NCI-H524 (cell line): ENCODE results near the gene EEF1B2.
"Not testable (repeated sequence)": the region's sequence is repeated elsewhere in the genome, so short reads cannot be mapped to it uniquely, and the experiment has no call there.

ENCODE experiments used
- DNase-seq, 2 experiments: peaks; one replicate each; lab custom pipeline; 2025; lab: John Stamatoyannopoulos, UW

The EEF1B2 gene

DNA sequence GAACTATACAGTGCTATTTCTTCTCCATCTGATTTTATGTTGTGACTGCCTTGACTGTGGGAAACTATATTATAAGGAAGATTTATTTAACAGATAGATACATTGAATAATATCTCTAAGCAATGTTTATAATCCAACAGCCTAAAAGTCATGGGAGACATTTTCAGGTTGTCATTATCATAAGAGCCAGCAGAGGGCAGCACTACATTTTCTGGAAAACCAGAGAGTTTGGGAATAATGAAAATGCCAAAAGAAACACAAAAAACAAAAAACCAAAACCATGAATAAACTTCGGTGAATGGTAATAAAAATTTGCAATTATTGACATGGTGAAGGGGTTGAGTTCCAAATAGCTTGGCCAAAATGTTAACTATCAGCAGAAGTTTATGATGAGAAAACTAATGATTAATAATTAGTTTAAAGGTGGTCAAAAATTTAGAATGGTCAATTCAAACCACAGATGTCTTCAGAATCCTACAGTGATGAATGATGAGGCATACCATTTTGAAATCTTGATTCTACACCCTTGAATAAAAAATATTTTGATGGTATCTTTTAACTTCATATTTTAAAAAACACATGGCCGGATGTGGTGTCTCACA, 4.7 kb downstream of the EEF1B2 start:
- DNase-seq: peak in 1 of 2 experiments; percentile 34

DNA sequence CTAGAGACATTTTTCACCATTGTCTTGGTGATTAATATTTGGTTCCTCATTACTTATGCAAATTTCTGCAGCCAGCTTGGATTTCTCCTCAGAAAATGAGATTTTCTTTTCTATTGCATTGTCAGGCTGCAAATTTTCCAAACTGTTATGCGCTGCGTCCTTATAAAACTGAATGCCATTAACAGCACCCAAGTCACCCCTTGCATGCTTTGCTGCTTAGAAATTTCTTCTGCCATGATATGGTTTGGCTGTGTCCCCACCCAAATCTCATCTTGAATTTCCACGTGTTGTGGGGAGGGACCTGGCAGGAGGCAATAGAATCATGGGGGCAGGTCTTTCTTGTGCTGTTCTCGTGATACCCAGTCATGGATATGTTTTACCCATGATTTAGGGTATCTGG, 8.5 kb downstream of the EEF1B2 start:
- DNase-seq: not testable (repeated sequence)

DNA sequence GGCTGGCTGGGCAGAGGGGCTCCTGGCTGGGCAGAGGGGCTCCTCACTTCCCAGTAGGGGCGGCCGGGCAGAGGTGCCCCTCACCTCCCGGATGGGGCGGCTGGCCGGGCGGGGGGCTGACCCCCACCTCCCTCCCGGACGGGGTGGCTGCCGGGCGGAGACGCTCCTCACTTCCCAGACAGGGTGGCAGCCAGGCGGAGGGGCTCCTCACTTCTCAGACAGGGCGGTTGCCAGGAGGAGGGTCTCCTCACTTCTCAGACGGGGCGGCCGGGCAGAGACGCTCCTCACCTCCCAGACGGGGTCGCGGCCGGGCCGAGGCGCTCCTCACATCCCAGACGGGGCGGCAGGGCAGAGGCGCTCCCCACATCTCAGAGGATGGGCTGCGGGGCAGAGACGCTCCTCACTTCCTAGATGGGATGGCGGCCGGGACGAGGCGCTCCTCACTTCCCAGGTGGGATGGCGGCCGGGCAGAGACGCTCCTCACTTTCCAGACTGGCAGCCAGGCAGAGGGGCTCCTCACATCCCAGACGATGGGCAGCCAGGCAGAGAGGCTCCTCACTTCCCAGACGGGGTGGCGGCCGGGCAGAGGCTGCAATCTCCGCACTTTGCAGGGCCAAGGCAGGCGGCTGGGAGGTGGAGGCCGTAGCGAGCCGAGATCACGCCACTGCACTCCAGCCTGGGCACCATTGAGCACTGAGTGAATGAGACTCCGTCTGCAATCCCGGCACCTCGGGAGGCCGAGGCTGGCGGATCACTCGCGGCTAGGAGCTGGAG, 12.1 kb downstream of the EEF1B2 start:
- DNase-seq: not testable (repeated sequence)

DNA sequence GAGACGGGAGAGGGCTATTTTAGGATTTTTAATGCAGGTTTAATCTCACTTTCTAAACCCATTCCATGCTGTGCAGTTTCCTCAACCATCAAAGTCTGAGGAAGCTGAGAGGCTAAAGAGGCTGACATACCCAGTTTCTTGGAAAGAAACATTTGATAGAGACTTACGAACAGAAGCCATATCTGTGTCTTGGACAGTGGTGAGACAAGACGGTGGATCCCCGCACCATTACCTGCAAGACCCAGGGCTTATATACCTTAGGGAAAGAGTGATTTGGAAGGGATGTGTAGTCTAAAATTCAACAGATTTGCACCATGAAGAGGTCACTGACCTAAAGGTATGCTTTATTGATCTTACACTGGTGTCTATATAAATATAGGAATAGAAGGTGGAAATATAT, 13.5 kb downstream of the EEF1B2 start:
- DNase-seq: no peak

DNA sequence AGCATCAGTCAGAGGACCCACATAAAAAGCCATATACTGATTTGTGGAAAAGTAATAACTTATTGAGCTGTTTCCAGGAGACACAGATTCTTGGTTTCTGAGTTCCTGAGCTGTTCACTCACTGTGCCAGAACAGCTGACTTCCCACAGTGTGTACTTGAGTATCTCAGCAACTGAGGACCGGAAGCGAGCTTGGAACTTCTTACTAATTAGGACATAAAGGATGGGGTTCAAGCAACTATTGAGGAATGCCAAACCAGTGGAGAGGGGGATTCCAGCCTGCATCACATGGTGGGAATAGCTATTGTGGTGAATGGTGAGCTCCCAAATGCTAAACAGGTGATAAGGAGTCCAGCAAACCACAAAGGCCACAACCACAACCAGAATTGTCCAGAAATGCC, 16.4 kb downstream of the EEF1B2 start:
- DNase-seq: no peak

DNA sequence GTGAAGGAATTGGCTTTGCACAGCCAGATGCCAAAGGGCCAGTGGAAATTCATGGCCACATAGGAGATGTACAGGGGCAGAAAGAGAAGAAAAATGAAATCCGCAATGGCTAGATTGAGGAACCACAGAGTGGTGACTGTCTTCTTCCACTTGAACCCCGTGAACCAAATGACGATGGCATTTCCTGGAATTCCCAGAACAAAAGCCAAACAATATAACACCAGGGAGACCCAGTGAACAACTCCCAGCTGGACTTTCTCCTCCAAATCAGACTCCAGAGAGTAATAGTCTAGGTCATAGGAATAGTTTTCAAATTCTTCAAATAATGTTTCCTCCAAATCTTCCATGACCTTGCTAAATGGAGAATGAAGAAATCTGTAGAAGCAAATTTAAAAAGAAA, 17.2 kb downstream of the EEF1B2 start:
- DNase-seq: no peak

DNA sequence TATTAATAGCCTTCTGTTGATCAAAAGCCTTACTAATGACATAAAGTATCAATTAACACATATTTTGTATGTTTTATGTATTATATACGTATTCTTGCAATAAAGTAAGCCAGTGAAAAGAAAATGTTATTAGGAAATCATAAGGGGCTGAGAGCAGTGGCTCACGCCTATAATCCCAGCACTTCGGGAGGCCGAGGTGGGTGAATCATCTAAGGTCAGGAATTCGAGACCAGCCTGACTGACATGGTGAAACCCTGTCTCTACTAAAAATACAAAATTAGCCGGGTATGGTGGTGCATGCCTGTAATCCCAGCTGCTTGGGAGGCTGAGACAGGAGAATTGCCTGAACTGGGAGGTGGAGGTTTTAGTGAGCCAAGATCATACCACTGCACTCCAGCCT, 21.8 kb downstream of the EEF1B2 start:
- DNase-seq: not testable (repeated sequence)

DNA sequence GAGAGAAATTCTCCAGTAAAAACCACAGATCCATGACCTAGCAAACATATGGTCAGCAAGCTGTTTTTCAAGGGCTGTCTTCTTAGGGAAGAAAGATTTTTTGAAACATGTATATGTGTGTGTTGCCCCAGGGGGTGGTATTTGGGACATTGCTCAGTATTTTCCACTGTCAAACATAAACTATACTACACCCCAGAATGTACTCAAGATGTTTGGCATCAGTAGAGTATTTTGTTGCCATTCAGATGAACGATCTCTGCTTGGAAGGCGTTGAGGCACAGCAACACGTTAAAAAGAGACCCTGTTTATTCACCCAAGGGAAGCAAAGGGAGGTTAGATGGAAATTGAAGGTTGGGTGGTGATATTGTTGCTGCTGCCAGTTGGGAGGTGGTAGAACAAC, 30.0 kb downstream of the EEF1B2 start:
- no peak for DNase-seq

DNA sequence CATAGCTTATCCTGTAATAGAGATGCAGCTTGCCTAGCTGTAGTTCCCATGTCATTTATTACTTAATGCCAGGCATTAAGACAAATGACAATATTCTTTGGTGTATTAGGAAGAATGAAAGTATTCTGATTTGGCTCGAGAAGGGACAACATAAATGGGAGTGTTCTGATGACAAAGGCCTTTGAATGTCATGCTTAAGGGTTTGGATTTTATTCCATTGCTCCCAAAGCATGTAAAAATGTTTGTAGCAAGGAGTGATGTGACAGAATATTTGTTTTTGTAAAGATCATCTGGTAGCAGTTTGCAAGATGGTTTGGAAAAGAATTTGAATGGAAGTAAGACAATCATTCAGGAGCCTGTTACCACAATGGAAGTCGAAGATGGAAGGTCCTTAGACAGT, 30.4 kb downstream of the EEF1B2 start:
- no peak for DNase-seq

DNA sequence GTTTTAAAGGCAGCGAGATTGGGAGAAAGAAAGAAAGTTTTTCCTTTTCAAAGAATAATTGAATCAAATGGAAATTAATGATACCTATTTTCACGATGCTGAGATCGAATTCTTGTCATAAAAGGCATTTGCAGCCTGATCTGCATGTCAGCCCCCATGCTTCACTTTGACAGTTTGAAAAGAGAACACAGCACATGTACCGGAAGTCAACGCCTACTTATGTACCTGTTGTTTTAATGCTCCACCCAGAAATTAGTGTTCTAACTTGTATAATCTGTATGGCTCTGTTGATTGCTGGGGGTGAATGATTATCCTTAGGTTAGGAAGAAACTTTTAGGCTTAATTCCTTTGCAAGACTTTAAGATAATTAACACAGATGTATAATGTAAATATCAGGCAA, 31.0 kb downstream of the EEF1B2 start:
- DNase-seq: no peak

DNA sequence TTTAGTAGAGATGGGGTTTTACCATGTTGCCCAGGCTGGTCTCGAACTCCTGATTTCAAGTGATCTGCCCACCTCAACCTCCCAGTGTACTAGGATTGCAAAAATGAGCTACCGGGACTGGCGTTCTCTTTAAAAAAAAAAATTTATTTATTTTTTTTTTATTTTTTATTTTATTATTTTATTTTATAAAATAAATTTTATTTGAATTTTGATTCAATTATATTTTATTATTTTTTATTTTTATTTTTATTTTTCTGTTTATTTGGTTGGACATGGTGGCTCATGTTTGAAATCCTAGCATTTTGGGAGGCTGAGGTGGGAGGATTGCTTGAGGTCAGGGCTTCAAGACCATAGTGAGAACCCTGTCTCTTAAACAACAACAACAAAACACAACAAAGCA, 32.5 kb downstream of the EEF1B2 start:
- no peak for DNase-seq

DNA sequence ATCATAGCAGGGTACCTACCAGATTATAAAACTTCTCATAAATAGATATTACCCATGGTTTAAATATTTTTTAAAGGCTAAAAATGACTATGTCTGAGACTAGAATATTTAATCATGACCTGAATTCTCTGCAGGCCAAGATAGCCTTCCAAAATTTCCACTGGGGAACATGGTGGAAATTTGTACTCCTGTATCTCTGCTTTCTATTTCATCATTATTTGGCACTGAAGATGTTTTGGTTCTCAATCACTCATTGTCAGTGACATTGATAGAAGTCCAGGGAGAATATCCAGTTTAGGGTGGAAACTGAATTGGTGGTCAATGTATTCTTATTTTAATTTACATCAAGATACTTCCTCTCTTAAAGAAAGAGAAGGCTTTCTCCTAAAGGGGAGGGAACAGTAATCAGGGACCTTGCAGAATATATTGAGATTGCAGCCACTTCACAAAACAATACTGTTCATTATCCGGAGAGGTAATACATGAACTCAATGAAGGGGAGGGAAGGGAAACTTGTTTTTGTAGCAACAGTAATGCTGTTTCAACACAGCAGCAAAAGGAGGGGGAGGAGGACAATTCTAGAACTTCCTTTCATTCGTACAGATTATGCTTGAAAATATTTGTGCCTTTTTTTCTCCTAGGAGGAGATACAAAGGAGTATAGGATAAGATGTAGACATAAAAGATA, 34.1 kb downstream of the EEF1B2 start:
- DNase-seq: no peak

DNA sequence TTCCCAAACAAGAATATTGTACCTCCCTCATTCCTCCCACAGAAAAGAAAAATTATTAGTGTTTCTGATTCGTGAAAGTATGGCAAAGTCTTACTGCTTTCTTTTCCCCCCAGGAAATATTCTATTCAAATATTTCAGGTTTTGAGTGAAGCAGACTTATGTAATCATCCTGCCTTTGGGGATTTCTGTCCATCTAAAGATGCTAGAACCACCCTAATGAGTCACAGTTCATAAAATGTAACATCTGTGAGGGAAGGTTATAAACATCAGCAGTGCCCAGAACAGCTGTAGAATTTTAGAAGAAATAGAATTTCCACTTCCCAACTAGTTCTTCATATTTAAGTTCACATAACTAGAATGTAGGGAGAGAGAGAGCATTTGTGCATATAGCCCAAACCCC, 39.0 kb downstream of the EEF1B2 start:
- no peak for DNase-seq

DNA sequence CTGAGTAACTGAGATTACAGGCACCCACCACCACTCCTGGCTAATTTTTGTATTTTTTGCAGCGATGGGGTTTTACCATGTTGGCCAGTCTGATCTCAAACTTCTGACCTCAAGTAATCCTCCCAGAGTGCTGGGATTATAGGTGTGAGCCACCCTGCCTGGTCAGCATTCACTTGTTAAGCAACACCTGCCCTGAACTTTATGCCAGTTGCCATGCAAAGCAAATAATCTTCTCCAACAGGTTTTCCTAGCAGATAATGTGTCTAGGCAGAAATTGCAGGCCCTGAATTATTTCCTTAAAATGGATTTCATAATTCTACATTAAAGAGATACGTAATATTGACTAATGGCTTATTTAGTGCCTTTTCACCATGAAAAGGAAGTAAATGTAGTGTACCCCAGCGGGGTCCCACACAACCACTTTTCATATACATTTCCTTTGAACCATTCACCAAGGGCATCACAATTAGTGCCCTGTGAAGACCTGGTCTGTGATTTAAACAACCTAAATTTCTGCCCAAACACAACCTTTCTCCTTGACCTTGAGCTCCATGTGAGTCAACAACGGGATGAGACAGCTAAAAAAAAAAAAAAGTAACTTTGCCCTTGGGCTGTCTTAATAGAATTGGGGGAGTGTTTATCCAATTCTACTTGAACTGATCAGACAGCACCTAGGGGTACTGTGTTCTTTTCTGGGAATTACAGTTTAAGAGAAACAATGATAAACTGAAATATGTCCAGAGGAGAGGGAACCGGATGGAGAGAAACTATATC, 41.6 kb downstream of the EEF1B2 start:
- no peak for DNase-seq

DNA sequence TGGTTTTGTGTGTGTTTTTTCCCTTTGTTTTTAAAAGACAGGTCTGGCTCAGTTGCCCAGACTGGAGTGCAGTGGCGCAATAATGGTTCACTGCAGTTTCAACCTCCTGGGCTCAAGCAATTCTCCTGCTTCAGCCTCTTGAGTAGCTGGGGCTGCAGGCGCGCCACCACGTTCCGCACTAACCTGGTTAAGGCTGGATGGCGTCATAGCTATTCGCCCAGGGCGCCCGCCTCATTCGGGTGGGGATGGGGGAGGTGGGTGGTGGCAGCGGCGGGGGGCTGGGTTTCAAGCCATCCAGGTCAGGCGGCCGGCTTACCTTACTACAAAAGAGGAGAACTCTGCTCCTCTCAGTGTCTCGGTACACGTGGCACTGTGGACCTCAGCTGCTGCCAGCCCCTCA, 42.8 kb downstream of the EEF1B2 start:
- no peak for DNase-seq

DNA sequence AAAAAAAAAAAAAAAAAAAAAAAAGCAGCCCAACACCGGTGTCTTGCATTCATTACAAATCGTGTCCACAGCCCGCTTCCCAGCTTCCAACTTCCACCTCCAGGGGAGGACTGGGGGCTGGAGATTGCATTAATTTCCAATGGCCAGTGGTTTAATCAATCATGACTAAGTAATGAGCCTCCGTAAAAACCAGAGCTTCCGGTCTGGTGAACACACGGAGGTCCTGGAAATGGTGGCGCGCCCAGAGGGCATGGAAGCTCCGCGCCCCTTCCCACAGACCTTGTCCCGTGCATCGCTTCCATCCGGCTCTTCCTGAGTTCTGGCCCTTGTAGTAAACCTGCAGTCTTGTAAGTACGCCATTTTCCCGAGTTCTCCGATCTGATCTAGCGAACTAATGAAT, 43.6 kb downstream of the EEF1B2 start:
- no peak for DNase-seq

DNA sequence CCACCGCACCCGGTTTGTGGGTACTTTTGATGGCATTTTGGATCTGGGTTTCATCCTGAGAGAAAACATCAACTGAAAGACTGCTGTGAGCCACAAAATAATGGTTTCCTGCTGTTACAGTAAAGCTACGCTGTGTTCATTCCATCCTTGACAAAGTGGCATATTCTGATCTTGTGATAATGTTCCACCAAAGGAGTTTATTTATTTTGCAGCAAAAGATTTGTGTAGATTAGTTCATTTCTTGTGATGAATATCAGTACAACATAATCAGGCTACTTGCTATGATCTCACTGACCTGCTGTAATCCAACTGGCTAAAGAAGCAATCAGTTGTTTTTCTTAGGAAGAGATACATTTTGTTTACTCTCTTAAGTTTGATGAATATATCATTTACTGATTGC, 45.0 kb downstream of the EEF1B2 start:
- DNase-seq: no peak

DNA sequence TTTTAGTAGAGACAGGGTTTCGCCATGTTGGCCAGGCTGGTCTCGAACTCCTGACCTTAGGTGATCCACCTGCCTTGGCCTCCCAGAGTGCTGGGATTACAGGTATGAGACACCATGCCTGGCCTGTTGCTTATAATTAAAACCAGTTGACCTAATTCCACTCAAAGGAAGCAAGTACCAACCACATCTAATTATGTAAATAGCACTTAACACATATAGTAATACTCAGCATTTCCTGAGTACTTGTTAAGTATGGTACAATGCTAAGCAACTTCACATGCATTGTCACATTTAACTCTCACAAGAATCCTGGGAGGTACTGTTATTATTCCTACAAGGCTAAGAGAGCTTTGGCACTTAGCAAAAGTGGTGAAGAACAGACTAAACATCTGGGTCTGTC, 47.6 kb downstream of the EEF1B2 start:
- not testable (repeated sequence) for DNase-seq

DNA sequence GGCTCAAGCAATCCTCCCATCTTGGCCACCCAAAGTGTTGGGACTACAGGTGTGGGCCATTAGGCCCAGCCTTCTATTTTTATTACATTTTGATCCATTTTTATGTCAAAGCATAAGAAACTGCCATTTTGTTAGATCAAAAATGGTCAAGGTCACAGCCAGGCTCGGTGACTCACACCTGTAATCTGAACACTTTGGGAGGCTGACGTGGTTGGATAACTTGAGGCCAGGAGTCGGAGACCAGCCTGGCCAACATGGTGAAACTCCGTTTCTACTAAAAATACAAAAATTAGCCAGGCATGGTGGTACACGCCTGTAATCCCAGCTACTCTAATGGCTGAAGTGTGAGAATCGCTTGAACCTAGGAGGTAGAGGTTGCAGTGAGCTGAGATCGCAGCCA, 49.2 kb downstream of the EEF1B2 start:
- no peak for DNase-seq

DNA sequence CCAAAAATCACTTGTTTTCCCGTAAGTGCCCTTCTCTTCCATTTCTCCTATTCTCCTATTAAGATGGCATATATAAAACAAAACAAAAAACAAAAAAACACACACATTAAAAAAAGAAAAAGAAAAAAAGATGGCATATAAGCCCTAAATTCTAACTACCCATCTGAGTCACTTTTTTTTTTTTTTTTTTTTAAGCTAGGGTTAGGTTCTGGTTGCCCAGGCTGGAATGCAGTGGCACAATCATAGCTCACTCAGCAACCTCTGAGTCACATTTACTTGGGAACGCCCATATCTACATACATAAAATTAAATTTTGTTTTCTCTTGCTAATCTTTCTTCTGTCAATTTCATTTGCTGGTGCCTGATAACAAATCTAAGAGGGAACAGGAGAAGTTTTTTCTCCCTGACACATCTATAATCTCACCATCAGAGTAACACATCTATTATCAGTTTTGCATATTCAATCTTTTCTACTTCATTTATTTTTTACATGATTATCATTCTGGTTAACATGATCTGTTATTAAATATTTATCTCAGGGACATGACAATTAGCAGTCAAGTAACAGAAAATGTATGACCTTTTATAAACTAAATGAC, 52.1 kb downstream of the EEF1B2 start:
- DNase-seq: no peak
